ENCODE measurements around the gene TAF11L4.

GRCh38 chr5:17477573-17478265 lies 43.9 kb upstream of the TAF11L4 start:
- TF ChIP-seq POLR2A (IDR thresholded peaks at IDR 0.05) (no peak), CTCF (IDR thresholded peaks at IDR 0.05) (no peak), EP300 (IDR thresholded peaks at IDR 0.05; ENCODE audit: low read depth) (no peak)

Data from transverse colon (tissue), 3 donors.